HepG2 (cell line): ENCODE measurements around the gene FGA. TPM values are rescaled to one million over a fixed set of nuclear protein-coding genes. Genes with fewer than 3 reads are reported as not detected.

Experiments
- ARNTL ChIP-seq: sonication (generic); formaldehyde crosslinking; IDR thresholded peaks from 2 replicates; pipeline ENCODE4 v1.4.0; 2020; ENCODE audit warnings: mild to moderate bottlenecking, missing genetic modification reagents
- ATF3 ChIP-seq: sonication (generic); formaldehyde crosslinking; IDR thresholded peaks from 2 replicates; pipeline ENCODE4 v1.4.0; 2020; ENCODE audit warnings: missing genetic modification reagents
- CEBPB ChIP-seq: IDR thresholded peaks from 2 replicates; pipeline ENCODE4 v1.6.1; 2011; ENCODE audit warnings: low read depth, low read length, improper control_type of control experiment, borderline replicate concordance
- FLYWCH1 ChIP-seq: sonication (generic); formaldehyde crosslinking; IDR thresholded peaks from 2 replicates; pipeline ENCODE4 v1.8.1; 2023; ENCODE audit warnings: mild to moderate bottlenecking, missing genetic modification reagents
- HNF1B ChIP-seq: sonication (generic); formaldehyde crosslinking; IDR thresholded peaks from 2 replicates; pipeline ENCODE4 v1.5.1; 2020; ENCODE audit warnings: mild to moderate bottlenecking, moderate library complexity, missing genetic modification reagents
- KDM2A ChIP-seq: sonication (generic); formaldehyde crosslinking; IDR thresholded peaks from 2 replicates; pipeline ENCODE4 v1.4.0; 2020; ENCODE audit warnings: low read depth, missing genetic modification reagents, borderline replicate concordance
- NONO ChIP-seq, 2 experiments: fragments of 450-650 bp in 1 of 2; sonication (generic) in 1 of 2; formaldehyde crosslinking in 1 of 2; IDR thresholded peaks in 1 of 2; conservative IDR thresholded peaks in 1 of 2; 2 replicates each; pipeline versions ENCODE4 v1.6.1 to v1.8.0; 2017 to 2022; ENCODE audit warnings: mild to moderate bottlenecking in 1 of 2, missing genetic modification reagents in 1 of 2, moderate library complexity in 1 of 2
- PHB2 ChIP-seq: fragments of 450-650 bp; IDR thresholded peaks from 2 replicates; pipeline ENCODE4 v1.6.1; 2018; ENCODE audit not compliant: partially characterized antibody
- REXO4 ChIP-seq: sonication (generic); formaldehyde crosslinking; IDR thresholded peaks from 2 replicates; pipeline ENCODE4 v1.8.0; 2022; ENCODE audit warnings: missing genetic modification reagents, mild to moderate bottlenecking, borderline replicate concordance
- SETDB1 ChIP-seq: sonication (generic); formaldehyde crosslinking; IDR thresholded peaks from 2 replicates; pipeline ENCODE4 v1.5.1; 2020; ENCODE audit warnings: missing genetic modification reagents, mild to moderate bottlenecking, borderline replicate concordance
- SP140L ChIP-seq: sonication (generic); formaldehyde crosslinking; IDR thresholded peaks from 2 replicates; pipeline ENCODE4 v1.4.0; 2020; ENCODE audit warnings: missing genetic modification reagents, borderline replicate concordance
- TEF ChIP-seq: sonication (generic); formaldehyde crosslinking; IDR thresholded peaks from 2 replicates; pipeline ENCODE4 v1.5.0; 2020; ENCODE audit warnings: missing genetic modification reagents
- ZBTB14 ChIP-seq: sonication (generic); formaldehyde crosslinking; IDR thresholded peaks from 2 replicates; pipeline ENCODE4 v1.4.0; 2020; ENCODE audit warnings: missing genetic modification reagents
- ZBTB34 ChIP-seq: sonication (generic); formaldehyde crosslinking; IDR thresholded peaks from 2 replicates; pipeline ENCODE4 v1.8.0; 2022; ENCODE audit warnings: mild to moderate bottlenecking, missing genetic modification reagents
- ZFP36L2 ChIP-seq: sonication (generic); formaldehyde crosslinking; IDR thresholded peaks from 2 replicates; pipeline ENCODE4 v1.4.0; 2020; ENCODE audit warnings: missing genetic modification reagents
- ZNF430 ChIP-seq: sonication (generic); formaldehyde crosslinking; IDR thresholded peaks from 2 replicates; pipeline ENCODE4 v1.9.0; 2021; ENCODE audit warnings: mild to moderate bottlenecking, missing genetic modification reagents
- ZNF674 ChIP-seq: sonication (generic); formaldehyde crosslinking; IDR thresholded peaks from 2 replicates; pipeline ENCODE4 v1.5.0; 2020; ENCODE audit warnings: low read depth, mild to moderate bottlenecking, missing genetic modification reagents
- polyA plus RNA-seq, 8 experiments: library from polyadenylated mRNA; depleted of rRNA in 3 of 8; stranded (reverse) in 7 of 8; unstranded in 1 of 8; fragments of >200 nt; fragmentation: Illumina TruSeq in 4 of 8; extraction: Trizol in 4 of 8; gene quantifications; 2 replicates each; pipeline versions ENCODE4 v1.2.1 to v1.2.3, GENCODE V29; 2011 to 2016; ENCODE audit warnings: low read depth in 4 of 8, missing spikeins in 1 of 8, mixed read lengths in 1 of 8; ENCODE audit not compliant: insufficient read depth in 1 of 8
- total RNA-seq, 5 experiments: library from RNA; depleted of rRNA; stranded (reverse); fragments of >200 nt; fragmentation: Illumina TruSeq; extraction: Trizol; gene quantifications; 2 replicates each; pipeline ENCODE4 v1.2.3, GENCODE V29; 2016; ENCODE audit warnings: low read depth in 1 of 5
- TF ChIP-seq, protein P1 (sequence below): sonication (generic); formaldehyde crosslinking; IDR thresholded peaks from 2 replicates; pipeline ENCODE4 v1.5.0; 2020; ENCODE audit warnings: mild to moderate bottlenecking, missing genetic modification reagents
- TF ChIP-seq, protein P2 (sequence below): sonication (generic); formaldehyde crosslinking; IDR thresholded peaks from 2 replicates; pipeline ENCODE4 v1.8.0; 2022; ENCODE audit warnings: missing genetic modification reagents, mild to moderate bottlenecking, moderate library complexity, borderline replicate concordance

FGA gene
- total and polyA plus RNA-seq, 2 of the 13 experiments (the other 11 are each of a cell fraction or from before 2014, with no cell fraction given), result 640 to 1,523 TPM

- 0 out of 2 replicates have a peak, but pooled peaks have one; percentile 15 for TF ChIP-seq ARNTL
- TF ChIP-seq KDM2A (CRISPR knock-in tag), result no peak
- no peak for TF ChIP-seq REXO4 (CRISPR knock-in tag)
- TF ChIP-seq HNF1B (CRISPR knock-in tag), result peak; percentile 66
- TF ChIP-seq, protein P1, sequence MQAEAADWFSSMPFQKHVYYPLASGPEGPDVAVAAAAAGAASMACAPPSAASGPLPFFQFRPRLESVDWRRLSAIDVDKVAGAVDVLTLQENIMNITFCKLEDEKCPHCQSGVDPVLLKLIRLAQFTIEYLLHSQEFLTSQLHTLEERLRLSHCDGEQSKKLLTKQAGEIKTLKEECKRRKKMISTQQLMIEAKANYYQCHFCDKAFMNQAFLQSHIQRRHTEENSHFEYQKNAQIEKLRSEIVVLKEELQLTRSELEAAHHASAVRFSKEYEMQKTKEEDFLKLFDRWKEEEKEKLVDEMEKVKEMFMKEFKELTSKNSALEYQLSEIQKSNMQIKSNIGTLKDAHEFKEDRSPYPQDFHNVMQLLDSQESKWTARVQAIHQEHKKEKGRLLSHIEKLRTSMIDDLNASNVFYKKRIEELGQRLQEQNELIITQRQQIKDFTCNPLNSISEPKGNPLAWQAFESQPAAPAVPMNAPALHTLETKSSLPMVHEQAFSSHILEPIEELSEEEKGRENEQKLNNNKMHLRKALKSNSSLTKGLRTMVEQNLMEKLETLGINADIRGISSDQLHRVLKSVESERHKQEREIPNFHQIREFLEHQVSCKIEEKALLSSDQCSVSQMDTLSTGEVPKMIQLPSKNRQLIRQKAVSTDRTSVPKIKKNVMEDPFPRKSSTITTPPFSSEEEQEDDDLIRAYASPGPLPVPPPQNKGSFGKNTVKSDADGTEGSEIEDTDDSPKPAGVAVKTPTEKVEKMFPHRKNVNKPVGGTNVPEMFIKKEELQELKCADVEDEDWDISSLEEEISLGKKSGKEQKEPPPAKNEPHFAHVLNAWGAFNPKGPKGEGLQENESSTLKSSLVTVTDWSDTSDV (CRISPR knock-in tag), result no peak
- no peak for TF ChIP-seq PHB2
- TF ChIP-seq CEBPB, result peak; percentile 98
- peak; percentile 49; the same call in 1 of the 2 replicates for TF ChIP-seq ATF3 (CRISPR knock-in tag)
- TF ChIP-seq SETDB1, result no peak
- no peak for TF ChIP-seq ZNF430 (CRISPR knock-in tag)
- TF ChIP-seq, protein P2, sequence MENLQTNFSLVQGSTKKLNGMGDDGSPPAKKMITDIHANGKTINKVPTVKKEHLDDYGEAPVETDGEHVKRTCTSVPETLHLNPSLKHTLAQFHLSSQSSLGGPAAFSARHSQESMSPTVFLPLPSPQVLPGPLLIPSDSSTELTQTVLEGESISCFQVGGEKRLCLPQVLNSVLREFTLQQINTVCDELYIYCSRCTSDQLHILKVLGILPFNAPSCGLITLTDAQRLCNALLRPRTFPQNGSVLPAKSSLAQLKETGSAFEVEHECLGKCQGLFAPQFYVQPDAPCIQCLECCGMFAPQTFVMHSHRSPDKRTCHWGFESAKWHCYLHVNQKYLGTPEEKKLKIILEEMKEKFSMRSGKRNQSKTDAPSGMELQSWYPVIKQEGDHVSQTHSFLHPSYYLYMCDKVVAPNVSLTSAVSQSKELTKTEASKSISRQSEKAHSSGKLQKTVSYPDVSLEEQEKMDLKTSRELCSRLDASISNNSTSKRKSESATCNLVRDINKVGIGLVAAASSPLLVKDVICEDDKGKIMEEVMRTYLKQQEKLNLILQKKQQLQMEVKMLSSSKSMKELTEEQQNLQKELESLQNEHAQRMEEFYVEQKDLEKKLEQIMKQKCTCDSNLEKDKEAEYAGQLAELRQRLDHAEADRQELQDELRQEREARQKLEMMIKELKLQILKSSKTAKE (CRISPR knock-in tag), result peak; percentile 78; the same call in 1 of the 2 replicates
- TF ChIP-seq ZBTB34, result no peak
- TF ChIP-seq ZNF674, result no peak
- TF ChIP-seq ZFP36L2 (CRISPR knock-in tag), result no peak; the same call in 1 of the 2 replicates
- TF ChIP-seq SP140L, result no peak; the same call in 1 of the 2 replicates
- TF ChIP-seq TEF (CRISPR knock-in tag), result no peak
- no peak for TF ChIP-seq ZBTB14
- no peak for TF ChIP-seq NONO (IDR thresholded peaks at IDR 0.05)
- TF ChIP-seq NONO (CRISPR knock-in tag; conservative IDR thresholded peaks at IDR 0.05), result peak; percentile 59; the same call in 1 of the 2 replicates
- no peak for TF ChIP-seq FLYWCH1 (CRISPR knock-in tag)
These were observed 13.2 kb downstream of the FGA start (continued) for GRCh38 chr4:154577324-154577723.
